GM19468 (cell line): Measurements from ENCODE around the gene IRS2.

Experiments used
- ATAC-seq: cut with Tn5 transposase; IDR thresholded peaks from one replicate; pipeline ENCODE4 v1.9.1; 2021; ENCODE audit warnings: mild to moderate bottlenecking, moderate library complexity, moderate number of reproducible peaks; ENCODE audit not compliant: unreplicated experiment; ENCODE audit errors: extremely low read depth

IRS2 gene

GRCh38 chr13:109782066-109782822 lies 4.1 kb downstream of the IRS2 start:
- ATAC-seq, result no peak

DNA sequence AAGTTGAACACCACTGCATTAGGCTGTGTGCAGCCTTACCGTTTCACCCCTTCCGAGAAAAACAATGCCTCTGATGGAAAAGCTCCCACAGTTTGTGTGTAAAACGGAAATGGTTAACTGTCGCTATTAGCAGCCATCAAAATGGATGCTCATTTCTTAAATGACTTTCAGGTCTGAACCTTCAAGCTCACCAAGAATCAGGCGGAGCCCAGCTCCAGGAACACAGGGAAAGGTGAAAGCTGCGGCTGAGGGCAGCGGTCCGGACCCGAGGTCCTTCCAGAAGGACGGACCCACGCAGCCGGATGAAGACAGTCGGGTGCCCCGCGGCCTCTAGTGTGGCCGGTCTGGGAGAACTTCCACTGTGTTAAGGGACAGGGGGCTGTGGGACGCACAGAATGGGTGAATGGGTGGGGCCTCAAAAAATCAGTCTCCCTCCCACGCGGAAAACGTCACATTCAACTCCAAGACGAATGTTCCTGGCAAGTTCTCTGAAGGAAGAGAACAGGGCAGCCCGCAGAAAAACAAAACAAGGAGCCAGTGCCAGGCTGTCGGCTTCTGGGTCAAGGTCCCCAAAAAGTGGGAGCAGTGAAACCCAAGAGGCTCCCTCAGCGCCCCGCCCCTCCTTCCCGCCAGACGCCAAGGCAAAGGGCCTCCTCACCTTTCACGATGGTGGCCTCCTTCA lies 4.9 kb downstream of the IRS2 start:
- no peak for ATAC-seq

DNA sequence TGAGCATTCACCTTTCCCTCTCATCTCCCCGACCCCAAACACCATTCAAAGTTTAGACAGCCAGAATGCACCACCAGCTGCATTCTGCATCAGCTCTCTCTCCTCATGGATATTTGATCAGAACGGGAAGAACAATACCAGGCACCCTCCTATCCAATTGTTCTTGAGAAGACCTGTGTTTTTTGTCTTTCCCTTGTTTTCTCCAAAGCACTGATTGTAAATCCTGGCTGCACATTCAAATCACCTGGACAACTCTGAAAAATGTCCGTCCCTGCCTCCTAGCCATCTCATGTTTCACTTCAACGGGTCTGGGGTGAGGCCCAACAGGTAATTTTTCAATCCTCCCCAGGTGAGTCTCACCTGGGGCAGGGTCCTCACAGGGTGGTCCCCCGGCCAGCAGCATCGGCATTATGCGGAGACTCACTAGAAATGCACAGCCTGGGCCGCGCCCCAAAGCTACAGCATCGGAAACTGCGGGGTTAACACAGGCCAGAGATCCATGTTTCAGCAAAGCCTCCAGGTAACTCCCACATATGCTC lies 5.5 kb downstream of the IRS2 start:
- ATAC-seq, result no peak

DNA sequence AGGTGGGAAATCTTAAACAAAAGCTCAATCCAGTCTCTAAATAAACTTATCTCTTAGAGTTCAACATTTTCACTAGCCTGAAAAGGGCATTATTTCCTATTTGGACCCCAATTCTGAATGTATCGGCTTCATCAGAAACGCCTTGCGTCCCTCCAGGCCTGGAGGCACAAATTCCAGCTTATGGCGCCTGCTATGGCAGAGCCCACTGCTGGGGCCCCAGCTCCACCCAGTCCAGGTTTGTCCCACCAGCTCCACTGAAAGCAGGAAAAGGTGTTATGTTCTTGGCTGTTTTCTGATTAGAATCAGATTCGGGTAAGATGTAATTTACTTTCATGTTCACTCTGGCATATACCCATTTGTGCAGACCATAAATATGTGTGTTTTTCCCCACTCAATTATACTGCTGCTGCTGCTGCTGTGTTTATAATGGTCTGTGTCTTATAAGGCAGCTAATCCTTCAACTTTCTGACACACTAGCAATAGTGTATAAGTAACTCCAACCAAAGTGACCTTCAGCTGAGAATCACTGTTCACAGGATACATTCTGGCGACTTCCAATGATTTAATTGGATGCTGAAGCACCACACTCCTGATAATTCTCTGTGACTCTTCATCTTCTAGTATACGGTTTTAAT lies 6.4 kb downstream of the IRS2 start:
- ATAC-seq, result no peak

DNA sequence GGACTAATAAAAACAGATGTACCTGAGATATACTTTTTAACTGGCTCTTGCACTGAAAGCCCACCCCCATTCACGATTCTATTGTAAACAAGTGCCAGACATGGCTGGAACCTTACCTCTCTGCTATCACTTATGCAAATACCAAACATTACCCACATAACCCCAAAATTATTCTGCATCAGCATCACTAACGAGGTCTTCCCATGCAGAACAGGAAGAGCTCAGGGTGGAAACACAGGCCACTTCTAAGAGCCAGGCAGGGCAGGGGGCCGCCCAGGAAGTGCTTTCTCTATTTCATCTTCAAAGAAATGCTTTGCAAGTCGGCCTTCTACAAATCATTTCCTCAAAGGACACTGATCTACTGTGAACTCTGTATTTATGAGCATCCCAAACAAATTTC lies 7.3 kb downstream of the IRS2 start:
- no peak for ATAC-seq

- no peak for ATAC-seq
These were observed 8.3 kb downstream of the IRS2 start for GRCh38 chr13:109778102-109778542.

GRCh38 chr13:109776575-109776974 lies 9.8 kb downstream of the IRS2 start:
- no peak for ATAC-seq

DNA sequence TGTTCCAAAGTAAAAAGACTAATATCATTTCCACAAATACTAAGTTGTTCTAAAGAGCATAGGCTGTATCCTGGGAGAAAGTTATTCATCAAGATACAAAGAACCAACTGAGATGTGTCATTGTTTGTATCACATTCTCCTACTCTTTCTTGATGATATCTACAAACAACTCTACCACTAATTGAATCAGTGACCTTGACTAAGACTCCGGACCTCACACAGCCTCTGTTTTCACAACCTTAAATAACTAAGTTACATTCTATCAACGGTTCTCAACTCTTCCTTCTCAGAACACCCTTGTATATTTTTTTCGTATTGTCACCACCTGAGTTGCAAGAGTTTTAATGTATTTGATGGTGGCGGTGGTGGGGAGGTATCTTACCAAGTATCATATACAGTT lies 12.6 kb downstream of the IRS2 start:
- ATAC-seq, result no peak

GRCh38 chr13:109773276-109773675 lies 13.1 kb downstream of the IRS2 start:
- ATAC-seq, result no peak

DNA sequence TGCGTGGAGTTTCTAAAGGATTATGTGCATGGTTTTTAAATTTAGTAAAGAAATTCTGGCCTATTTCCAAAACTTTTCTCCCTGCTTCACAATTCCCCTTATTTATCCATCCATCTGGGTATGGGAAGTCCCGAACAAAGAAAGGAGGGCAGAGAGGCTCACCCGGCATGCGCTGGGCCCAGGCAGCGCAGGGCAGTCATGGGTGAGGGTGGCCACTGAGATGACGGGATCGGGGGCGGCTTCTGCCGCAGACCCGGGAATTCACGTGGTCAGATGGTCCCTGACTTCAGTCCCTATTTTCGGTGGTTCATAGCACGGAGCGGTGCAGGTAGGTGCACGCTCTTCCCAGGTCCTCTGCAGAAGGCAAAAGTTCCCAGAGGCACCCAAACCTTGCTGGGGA lies 14.5 kb downstream of the IRS2 start:
- ATAC-seq, result no peak

DNA sequence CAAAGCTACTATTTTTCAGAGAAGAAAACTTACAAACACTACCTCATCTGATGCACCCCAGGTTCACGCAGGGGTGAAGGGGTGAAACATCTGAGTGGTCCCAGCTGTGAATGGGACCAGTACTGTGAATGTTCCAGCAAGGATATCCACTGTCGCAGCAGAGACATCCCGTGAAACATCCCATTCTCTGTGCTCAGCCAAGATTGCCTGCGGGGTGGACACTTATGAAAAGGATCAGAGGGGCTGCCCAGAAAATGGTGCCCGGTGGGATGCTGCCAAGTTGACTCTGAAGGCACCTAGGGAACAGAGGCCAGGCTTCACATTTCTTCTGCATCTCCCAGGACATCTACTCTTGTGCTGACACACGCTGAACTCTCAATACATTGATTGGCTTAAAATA lies 15.9 kb downstream of the IRS2 start:
- no peak for ATAC-seq

GRCh38 chr13:109769921-109770320 lies 16.5 kb downstream of the IRS2 start:
- no peak for ATAC-seq

DNA sequence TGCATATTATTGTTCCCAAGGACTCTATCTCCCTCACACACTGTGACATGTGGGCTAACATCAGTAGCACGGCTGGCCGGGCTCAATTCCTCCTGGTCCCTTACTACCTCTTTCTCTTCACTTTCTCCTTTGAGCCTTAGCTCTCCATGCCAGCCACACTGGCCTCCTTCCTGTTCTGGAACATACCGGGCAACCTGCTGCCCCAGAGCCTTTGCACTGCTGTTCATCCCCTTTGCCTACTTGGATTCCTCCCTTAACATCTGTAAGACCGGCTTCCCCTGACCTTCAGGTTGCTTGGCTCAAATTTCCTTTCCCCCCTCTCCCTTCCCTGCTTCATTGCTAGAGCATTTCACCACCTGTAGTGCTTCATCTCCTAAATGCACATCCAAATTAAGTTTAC lies 17.1 kb downstream of the IRS2 start:
- no peak for ATAC-seq

GRCh38 chr13:109768616-109769015 lies 17.8 kb downstream of the IRS2 start:
- ATAC-seq, result no peak

DNA sequence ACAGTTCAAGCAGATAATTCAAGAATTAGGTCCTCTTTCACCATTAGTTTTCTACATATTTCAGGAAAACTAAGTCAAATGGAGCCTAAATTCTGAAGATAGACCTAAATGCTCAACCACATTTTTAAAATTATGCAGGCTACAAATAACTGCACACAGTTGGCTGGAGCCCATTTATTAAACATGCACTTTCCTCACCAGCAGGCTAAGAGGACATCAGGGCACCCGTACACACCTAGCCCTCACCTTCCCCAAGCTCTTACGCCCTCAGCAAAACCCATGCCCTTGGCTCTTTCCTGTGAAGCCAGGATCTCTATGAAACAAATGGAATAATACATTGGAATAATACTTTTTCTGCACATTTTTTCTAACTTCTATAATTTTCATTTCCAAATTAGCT lies 18.2 kb downstream of the IRS2 start:
- no peak for ATAC-seq

DNA sequence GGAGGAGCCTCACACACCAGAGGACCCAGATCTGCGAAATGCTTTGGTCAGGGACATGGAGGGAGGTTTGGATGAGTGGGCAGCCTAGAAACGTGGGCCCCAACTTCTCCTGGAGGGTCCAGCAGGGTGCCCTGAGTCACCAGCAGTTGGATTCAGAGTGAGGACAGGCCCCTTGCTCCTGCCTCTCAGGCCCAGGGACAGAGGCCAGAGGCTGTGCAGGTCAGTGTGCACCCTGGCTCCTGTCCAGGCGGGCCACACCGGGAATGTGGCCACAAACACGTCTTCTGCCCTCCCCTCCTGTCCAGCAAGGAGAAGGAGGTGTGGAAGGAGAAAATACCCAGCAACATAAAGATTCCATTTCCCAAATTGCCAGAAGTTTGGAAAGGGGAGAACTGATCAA lies 19.4 kb downstream of the IRS2 start:
- ATAC-seq, result no peak

- ATAC-seq, result no peak
These were observed 21.7 kb downstream of the IRS2 start for GRCh38 chr13:109764470-109765291.

DNA sequence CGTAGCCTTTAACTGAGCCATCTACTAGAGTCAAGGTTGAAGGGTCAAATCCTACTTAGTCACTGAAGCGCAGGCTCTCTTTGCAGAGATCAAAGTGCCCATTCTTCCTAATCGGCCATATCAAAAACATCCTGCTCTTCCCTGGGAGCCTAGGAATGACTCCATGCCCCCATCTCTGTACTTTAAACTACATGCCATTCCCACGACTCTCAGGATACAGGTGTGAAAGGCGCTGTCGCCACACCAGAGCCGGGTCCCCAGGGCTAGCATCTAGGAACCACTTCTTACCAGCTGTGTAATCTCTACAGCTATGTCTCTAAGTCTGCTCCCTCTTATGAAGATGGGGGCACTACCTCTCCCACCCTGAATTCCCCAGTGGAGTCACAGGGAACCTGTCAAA lies 22.3 kb downstream of the IRS2 start:
- no peak for ATAC-seq

- no peak for ATAC-seq
These were observed 23.6 kb downstream of the IRS2 start for GRCh38 chr13:109762791-109763190.

DNA sequence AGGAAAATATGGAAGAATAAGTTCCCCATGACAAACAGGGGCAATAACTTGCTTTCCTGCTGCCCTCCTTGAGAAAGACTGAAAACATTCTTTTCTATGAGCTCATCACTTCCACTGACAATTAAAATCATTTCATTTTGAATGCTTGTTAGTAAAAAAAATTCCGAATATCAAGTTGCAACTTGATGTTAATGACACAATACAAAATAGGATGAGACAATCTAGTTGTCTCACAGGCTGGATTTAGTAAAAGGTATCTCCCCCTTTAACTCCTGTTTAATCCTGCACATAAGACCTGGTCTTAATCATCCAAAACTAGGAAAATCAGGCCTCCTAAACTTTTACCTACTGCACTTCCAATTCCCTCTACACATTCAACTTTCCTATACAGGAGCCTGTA lies 24.7 kb downstream of the IRS2 start:
- ATAC-seq, result no peak
